Peyer's patch (tissue), 4 donors: ENCODE results near the gene DCHS1.

ENCODE experiments used
- CTCF ChIP-seq, 6 experiments: fragments of 450-650 bp in 4 of 6; fragments of 200-600 bp in 2 of 6; sonication (generic) in 1 of 6; IDR thresholded peaks; one replicate each; pipeline ENCODE4 v1.5.1; 2017 to 2019; ENCODE audit warnings: antibody characterized with exemption in 6 of 6, mild to moderate bottlenecking in 3 of 6, moderate library complexity in 1 of 6
- POLR2A ChIP-seq, 2 donors: fragments of 450-650 bp; IDR thresholded peaks; one replicate each; pipeline ENCODE4 v1.5.1; 2017; ENCODE audit warnings: antibody characterized with exemption in 2 of 2, mild to moderate bottlenecking in 2 of 2, moderate library complexity in 2 of 2

DNA sequence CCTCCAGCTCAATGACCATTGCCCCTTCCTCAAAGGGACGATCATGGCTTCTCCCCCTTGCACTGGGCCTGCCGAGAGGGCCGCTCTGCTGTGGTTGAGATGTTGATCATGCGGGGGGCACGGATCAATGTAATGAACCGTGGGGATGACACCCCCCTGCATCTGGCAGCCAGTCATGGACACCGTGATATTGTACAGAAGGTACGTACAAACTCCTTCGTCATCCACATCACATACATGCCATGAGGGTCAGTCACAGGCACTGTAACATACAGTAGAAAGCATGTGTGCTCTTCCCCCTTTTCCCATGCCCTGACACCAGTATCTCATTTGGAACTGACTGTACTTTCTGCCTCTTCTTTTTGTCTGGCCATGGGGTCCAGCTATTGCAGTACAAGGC is 47.6 kb downstream of the DCHS1 start:
- TF ChIP-seq POLR2A (IDR thresholded peaks at IDR 0.05) (no peak), CTCF (IDR thresholded peaks at IDR 0.05) (no peak)
